Ovary (tissue), 3 donors: Measurements from ENCODE around the gene SLC9A2.

Experiments
- EP300 ChIP-seq: sonication (generic); formaldehyde crosslinking; IDR thresholded peaks from one replicate; pipeline ENCODE4 v1.6.1; 2017; ENCODE audit warnings: antibody characterized with exemption
- POLR2A ChIP-seq: fragments of 450-650 bp; IDR thresholded peaks from one replicate; pipeline ENCODE4 v1.6.1; 2017; ENCODE audit warnings: antibody characterized with exemption, mild to moderate bottlenecking, moderate library complexity
- TF ChIP-seq, protein P1 (sequence below), 3 donors: fragments of 450-650 bp in 2 of 3; fragments of 200-600 bp in 1 of 3; IDR thresholded peaks; one replicate each; pipeline versions ENCODE4 v1.5.1 to v1.8.0; 2016 to 2022; ENCODE audit warnings: antibody characterized with exemption in 3 of 3, mild to moderate bottlenecking in 1 of 3
- donor health status: DM: no; HTN: no; CAD: no.

GRCh38 chr2:102618452-102619413 lies 620 bp upstream of the SLC9A2 start:
- TF ChIP-seq EP300: no peak
- TF ChIP-seq, protein P1, sequence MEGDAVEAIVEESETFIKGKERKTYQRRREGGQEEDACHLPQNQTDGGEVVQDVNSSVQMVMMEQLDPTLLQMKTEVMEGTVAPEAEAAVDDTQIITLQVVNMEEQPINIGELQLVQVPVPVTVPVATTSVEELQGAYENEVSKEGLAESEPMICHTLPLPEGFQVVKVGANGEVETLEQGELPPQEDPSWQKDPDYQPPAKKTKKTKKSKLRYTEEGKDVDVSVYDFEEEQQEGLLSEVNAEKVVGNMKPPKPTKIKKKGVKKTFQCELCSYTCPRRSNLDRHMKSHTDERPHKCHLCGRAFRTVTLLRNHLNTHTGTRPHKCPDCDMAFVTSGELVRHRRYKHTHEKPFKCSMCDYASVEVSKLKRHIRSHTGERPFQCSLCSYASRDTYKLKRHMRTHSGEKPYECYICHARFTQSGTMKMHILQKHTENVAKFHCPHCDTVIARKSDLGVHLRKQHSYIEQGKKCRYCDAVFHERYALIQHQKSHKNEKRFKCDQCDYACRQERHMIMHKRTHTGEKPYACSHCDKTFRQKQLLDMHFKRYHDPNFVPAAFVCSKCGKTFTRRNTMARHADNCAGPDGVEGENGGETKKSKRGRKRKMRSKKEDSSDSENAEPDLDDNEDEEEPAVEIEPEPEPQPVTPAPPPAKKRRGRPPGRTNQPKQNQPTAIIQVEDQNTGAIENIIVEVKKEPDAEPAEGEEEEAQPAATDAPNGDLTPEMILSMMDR (IDR thresholded peaks at IDR 0.05): no peak
- no peak for TF ChIP-seq POLR2A
